GM19043 (cell line): ENCODE data around the gene PCBP4.
"Not testable (repeated sequence)": the region's sequence is repeated elsewhere in the genome, so short reads cannot be mapped to it uniquely, and the experiment has no call there.

Experiments
- ATAC-seq: cut with Tn5 transposase; IDR thresholded peaks from one replicate; pipeline ENCODE4 v1.9.1; 2021; ENCODE audit warnings: low read depth; ENCODE audit not compliant: unreplicated experiment

Gene PCBP4

DNA sequence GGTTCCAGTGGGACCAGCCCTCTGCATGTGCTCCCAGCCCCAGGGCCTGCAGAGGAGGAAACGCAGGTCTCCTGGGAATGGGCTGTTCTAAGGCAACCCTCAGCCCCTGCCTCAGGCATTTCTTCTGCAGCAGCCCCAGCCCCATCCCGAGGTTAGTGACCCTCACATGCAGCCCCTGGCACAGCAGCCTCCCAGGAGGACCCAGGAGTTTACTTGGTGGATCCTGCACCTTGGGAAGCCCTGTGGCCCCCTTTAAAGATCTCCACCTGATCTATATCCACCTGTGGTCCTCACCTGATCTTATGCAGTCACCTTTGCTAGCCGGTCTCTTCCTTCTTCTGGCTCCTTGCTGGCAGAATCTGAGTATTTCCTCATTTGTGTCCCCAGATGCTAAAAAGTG, 38.3 kb downstream of the PCBP4 start:
- ATAC-seq = not testable (repeated sequence)

DNA sequence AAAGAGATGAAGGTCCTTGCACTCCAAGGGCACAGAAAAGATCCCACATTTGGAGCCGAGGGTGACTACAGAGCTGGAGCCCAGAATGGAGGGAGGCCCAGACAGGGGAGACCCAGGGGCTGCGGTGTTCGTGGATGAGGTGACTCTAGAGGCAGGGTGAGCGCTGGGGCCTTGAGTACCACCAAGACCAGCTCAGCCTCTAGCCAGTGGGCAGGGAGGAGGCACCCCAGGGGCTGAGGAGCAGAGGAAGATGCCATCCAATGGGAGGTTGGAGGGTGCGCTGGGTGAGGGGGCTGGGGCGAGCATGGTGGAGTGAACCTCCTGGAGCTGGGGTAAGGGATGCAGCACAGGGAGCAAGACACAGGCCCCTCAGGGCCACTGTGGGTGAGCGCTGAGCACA, 38.8 kb downstream of the PCBP4 start:
- no peak for ATAC-seq

DNA sequence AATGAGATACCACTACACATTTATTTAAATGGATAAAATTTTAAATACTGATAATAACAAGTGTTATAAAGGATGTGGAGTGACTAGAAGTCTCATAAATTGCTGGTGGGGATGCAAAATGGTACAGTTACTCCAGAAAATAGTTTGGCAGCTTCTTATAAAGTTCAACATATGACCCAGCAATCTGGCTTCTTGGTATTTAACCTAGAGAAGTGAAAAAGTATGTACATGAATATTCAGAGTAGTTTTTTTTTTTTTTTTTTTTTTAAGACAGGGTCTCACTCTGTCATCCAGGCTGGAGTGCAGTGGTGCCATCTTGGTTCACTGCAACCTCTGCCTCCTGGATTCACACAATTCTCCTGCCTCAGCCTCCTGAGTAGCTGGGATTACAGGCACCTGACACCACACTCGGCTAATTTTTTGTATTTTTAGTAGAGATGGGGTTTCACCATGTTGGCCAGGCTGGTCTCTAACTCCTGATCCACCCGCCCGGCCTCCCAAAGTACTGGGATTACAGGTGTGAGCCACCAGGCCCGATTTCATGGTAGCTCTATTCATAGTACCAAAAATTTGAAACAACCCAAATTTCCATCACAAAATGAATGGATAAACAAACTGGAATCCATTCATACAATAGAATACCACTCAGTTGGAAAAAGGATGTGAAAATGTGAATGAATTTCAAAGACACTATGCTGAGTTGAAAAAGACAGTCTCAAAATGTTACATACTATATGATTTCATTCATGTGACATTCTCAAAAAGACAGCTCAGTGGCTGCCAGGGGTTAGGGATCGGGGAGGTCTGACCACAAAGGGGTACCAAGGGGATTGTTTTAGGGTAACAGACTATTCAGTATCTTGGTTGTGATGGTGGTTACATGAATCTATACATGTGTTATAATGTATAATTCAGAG, 39.9 kb downstream of the PCBP4 start:
- no peak for ATAC-seq

DNA sequence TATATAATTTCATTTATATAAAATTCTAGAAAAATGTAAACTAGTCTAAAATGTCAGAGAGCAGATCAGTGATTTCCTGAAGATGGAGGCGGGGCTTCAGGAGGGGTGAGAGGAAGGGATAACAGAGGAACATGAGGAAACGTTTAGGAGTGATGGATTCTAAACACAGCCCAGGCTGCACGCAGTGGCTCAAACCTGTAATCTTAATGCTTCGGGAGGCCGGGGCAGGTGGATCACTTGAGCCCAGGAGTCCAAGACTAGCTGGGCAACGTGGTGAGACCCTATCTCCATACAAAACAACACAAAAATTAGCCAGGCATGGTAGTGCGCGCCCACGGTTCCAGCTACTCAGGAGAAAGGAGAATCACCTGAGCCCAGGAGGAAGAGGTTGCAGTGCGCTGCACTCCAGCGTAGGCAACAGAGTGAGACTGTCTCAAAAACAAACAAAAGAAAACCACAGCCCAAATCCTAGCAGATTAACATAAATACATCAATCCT, 46.1 kb downstream of the PCBP4 start:
- no peak for ATAC-seq

DNA sequence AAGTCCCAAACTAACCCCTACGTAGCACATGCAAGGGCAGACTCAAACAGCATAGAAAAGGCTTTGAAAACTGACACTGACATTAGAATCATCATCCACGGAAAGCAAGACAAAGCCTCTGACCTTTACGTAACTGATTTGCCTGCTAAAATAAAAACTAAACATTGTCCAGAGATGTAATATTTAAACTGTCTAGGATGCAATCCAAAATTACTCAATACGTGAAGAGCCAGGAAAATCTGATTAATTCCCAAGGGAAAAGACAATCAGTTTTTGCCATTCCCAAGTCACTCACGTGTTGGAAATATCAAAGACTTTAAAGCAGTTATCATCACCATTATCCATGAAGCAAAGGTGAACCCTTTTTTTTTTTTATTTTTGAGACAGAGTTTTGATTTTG, 50.8 kb downstream of the PCBP4 start:
- no peak for ATAC-seq

DNA sequence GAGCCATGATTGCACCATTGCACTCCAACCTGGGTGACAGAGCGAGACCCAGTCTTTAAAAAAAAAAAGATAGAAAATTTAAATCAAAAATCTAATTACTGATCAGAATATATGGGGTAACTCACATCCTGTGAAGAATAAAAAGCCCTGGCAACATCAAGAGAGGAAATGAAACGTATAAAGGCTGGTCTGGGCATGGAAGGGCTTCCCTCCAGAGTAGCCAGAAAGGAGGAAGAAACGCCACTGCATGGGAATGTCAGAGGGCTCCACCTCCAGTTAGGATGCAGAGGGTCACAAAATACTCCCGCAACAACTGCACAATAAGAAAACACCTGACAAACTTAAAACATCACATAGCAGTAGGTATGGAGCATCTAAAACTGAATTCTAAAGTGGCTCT, 59.2 kb downstream of the PCBP4 start:
- no peak for ATAC-seq
